Measurements from ENCODE around the gene CDK14. TPM values are rescaled to one million over a fixed set of nuclear protein-coding genes. Genes with fewer than 3 reads are reported as not detected.

CDK14 gene
- total and polyA plus RNA-seq, 4 donors = 4.2 to 12.4 (median 7.4) TPM

DNA sequence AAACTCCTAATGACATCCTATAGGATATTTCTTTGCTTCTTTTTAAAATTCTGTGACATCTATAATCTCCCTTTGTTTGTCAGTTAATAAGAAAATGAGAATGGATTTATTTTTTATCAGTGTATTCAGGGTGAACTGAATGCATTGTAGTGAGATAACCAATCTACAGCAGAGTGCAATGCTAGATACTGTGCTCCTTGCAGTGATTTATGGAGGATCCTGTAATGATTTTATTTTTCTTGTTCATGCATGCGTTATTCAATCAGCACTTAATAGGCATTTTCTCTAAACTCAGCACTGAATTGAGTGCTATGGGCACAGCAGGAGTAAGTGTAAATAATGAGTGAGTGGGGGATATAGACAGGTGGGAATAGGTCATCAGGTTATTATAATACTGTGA lies 253.9 kb downstream of the CDK14 start:
- Histone ChIP-seq H3K4me3 (ENCODE audit: low read depth in 1 of 3, low read length in 3 of 3) (no peak overlapping the region), H3K27me3 (ENCODE audit: control insufficient read depth in 4 of 4, insufficient read depth in 4 of 4, low read length in 3 of 4) (no peaks in the 10 kb centered on the region), H3K36me3 (ENCODE audit: control insufficient read depth in 4 of 4, insufficient read depth in 3 of 4, low read depth in 1 of 4, low read length in 3 of 4) (no peaks in the 10 kb centered on the region), H3K27ac (ENCODE audit: low read depth in 1 of 2, low read length in 2 of 2) (no peak overlapping the region), H3K9me3 (ENCODE audit: control insufficient read depth in 4 of 4, low read length in 3 of 4) (no peaks in the 10 kb centered on the region), H3K9ac (ENCODE audit: low read depth in 1 of 2, low read length in 2 of 2) (no peak overlapping the region), H3K4me1 (ENCODE audit: control insufficient read depth in 4 of 4, insufficient read depth in 4 of 4, low read length in 3 of 4) (peaks cover 0 to 2% (median 0%) of the 10 kb centered on the region in 4 donors)
- 93% methylated on average over 1 of the region's 1 CpG for WGBS
- DNase-seq (ENCODE audit: low spot score) = no peak
- TF ChIP-seq GABPA (IDR thresholded peaks at IDR 0.05 in 1 of 2, conservative IDR thresholded peaks at IDR 0.05 in 1 of 2) (no peak), FOXA2 (IDR thresholded peaks at IDR 0.05) (no peak), SP1 (IDR thresholded peaks at IDR 0.05) (no peak), NR2F2 (IDR thresholded peaks at IDR 0.05) (no peak), RXRA (IDR thresholded peaks at IDR 0.05) (no peak), MAX (IDR thresholded peaks at IDR 0.05) (no peak), RAD21 (IDR thresholded peaks at IDR 0.05) (no peak), REST (IDR thresholded peaks at IDR 0.05) (no peak), HNF4A (conservative IDR thresholded peaks at IDR 0.05) (no peak), JUND (IDR thresholded peaks at IDR 0.05) (no peak), TAF1 (conservative IDR thresholded peaks at IDR 0.05) (no peak), HNF4G (IDR thresholded peaks at IDR 0.05) (no peak)
- TF ChIP-seq, protein P1, sequence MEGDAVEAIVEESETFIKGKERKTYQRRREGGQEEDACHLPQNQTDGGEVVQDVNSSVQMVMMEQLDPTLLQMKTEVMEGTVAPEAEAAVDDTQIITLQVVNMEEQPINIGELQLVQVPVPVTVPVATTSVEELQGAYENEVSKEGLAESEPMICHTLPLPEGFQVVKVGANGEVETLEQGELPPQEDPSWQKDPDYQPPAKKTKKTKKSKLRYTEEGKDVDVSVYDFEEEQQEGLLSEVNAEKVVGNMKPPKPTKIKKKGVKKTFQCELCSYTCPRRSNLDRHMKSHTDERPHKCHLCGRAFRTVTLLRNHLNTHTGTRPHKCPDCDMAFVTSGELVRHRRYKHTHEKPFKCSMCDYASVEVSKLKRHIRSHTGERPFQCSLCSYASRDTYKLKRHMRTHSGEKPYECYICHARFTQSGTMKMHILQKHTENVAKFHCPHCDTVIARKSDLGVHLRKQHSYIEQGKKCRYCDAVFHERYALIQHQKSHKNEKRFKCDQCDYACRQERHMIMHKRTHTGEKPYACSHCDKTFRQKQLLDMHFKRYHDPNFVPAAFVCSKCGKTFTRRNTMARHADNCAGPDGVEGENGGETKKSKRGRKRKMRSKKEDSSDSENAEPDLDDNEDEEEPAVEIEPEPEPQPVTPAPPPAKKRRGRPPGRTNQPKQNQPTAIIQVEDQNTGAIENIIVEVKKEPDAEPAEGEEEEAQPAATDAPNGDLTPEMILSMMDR (IDR thresholded peaks at IDR 0.05; ENCODE audit: low read depth, low read length, missing input control) = no peak
- TF ChIP-seq, protein P2, sequence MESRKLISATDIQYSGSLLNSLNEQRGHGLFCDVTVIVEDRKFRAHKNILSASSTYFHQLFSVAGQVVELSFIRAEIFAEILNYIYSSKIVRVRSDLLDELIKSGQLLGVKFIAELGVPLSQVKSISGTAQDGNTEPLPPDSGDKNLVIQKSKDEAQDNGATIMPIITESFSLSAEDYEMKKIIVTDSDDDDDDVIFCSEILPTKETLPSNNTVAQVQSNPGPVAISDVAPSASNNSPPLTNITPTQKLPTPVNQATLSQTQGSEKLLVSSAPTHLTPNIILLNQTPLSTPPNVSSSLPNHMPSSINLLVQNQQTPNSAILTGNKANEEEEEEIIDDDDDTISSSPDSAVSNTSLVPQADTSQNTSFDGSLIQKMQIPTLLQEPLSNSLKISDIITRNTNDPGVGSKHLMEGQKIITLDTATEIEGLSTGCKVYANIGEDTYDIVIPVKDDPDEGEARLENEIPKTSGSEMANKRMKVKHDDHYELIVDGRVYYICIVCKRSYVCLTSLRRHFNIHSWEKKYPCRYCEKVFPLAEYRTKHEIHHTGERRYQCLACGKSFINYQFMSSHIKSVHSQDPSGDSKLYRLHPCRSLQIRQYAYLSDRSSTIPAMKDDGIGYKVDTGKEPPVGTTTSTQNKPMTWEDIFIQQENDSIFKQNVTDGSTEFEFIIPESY (IDR thresholded peaks at IDR 0.05) = no peak

DNA sequence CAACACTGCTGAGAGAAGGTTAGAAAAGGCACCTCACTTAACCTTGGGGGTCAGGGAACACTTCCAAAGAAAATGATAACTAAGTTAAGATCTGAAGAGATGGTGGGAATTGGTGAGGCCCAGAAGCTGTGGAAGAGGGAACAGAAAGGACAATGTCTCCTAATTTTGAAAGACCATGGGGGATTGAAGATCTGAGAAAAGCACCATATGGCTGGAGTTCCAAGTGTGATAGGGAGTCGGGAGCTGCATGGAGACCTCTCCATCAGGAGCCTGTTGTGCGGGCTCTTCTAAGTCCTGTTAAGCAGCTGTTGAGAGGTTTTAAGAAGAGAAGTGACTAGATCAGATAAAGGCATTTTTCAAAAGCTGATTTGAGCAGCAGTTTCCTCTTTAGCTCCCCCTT lies 254.3 kb downstream of the CDK14 start:
- H3K27me3 ChIP-seq (ENCODE audit: control insufficient read depth in 4 of 4, insufficient read depth in 4 of 4, low read length in 3 of 4) = no peaks in the 10 kb centered on the region
- H3K9me3 ChIP-seq (ENCODE audit: control insufficient read depth in 4 of 4, low read length in 3 of 4) = no peaks in the 10 kb centered on the region
- TF ChIP-seq RAD21 (IDR thresholded peaks at IDR 0.05) (no peak), FOXA2 (IDR thresholded peaks at IDR 0.05) (no peak), REST (IDR thresholded peaks at IDR 0.05) (no peak), EGR1 (IDR thresholded peaks at IDR 0.05; ENCODE audit: low read depth in 2 of 2) (no peak), RXRA (IDR thresholded peaks at IDR 0.05) (no peak), JUND (IDR thresholded peaks at IDR 0.05) (no peak), SP1 (IDR thresholded peaks at IDR 0.05) (no peak), FOXA1 (IDR thresholded peaks at IDR 0.05) (no peak), HNF4G (IDR thresholded peaks at IDR 0.05) (no peak), MAX (IDR thresholded peaks at IDR 0.05) (no peak), YY1 (IDR thresholded peaks at IDR 0.05) (no peak), HNF4A (conservative IDR thresholded peaks at IDR 0.05) (no peak)
- TF ChIP-seq, protein P2 (IDR thresholded peaks at IDR 0.05) = no peak
- TF ChIP-seq, protein P3, sequence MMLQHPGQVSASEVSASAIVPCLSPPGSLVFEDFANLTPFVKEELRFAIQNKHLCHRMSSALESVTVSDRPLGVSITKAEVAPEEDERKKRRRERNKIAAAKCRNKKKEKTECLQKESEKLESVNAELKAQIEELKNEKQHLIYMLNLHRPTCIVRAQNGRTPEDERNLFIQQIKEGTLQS (IDR thresholded peaks at IDR 0.05) = no peak
- peaks cover 0 to 2% (median 0%) of the 10 kb centered on the region in 4 donors for H3K4me1 ChIP-seq (ENCODE audit: control insufficient read depth in 4 of 4, insufficient read depth in 4 of 4, low read length in 3 of 4)
- DNase-seq (ENCODE audit: low spot score) = no peak
- H3K36me3 ChIP-seq (ENCODE audit: control insufficient read depth in 4 of 4, insufficient read depth in 3 of 4, low read depth in 1 of 4, low read length in 3 of 4) = no peaks in the 10 kb centered on the region
- H3K9ac ChIP-seq (ENCODE audit: low read depth in 1 of 2, low read length in 2 of 2) = no peak overlapping the region
- H3K27ac ChIP-seq (ENCODE audit: low read depth in 1 of 2, low read length in 2 of 2) = no peak overlapping the region
- WGBS = 86% methylated on average over 2 of the region's 2 CpGs
- H3K4me3 ChIP-seq (ENCODE audit: low read depth in 1 of 3, low read length in 3 of 3) = no peak overlapping the region
